GM21526 (cell line): Measurements from ENCODE around the gene DGCR8.
"Not testable (repeated sequence)": the region's sequence is repeated elsewhere in the genome, so short reads cannot be mapped to it uniquely, and the experiment has no call there.

ENCODE experiments used
- ATAC-seq: cut with Tn5 transposase; IDR thresholded peaks from one replicate; pipeline ENCODE4 v1.9.1; 2021; ENCODE audit warnings: moderate library complexity; ENCODE audit not compliant: unreplicated experiment, low FRiP score

DGCR8 gene

GRCh38 chr22:20065896-20066616 is 14.0 kb upstream of the DGCR8 start:
- no peak for ATAC-seq

GRCh38 chr22:20066617-20067383 is 13.2 kb upstream of the DGCR8 start:
- no peak for ATAC-seq

- not testable (repeated sequence) for ATAC-seq
Observed at GRCh38 chr22:20067384-20067682, 12.7 kb upstream of the DGCR8 start.

GRCh38 chr22:20068640-20069039 is 11.4 kb upstream of the DGCR8 start:
- no peak for ATAC-seq

GRCh38 chr22:20069331-20070042 is 10.6 kb upstream of the DGCR8 start:
- no peak for ATAC-seq

GRCh38 chr22:20071524-20071972 is 8.5 kb upstream of the DGCR8 start:
- no peak for ATAC-seq

- ATAC-seq: no peak
Observed at GRCh38 chr22:20076627-20077172, 3.3 kb upstream of the DGCR8 start.

- ATAC-seq: peak; percentile 59
Observed at GRCh38 chr22:20080445-20080775, 369 bp downstream of the DGCR8 start.

- ATAC-seq: no peak
Observed at GRCh38 chr22:20080776-20081654, 974 bp downstream of the DGCR8 start.

- no peak for ATAC-seq
Observed at GRCh38 chr22:20083157-20083890, 3.3 kb downstream of the DGCR8 start.

GRCh38 chr22:20083891-20084546 is 4.0 kb downstream of the DGCR8 start:
- no peak for ATAC-seq

- no peak for ATAC-seq
Observed at GRCh38 chr22:20084547-20085413, 4.7 kb downstream of the DGCR8 start.

- ATAC-seq: no peak
Observed at GRCh38 chr22:20085651-20086050, 5.6 kb downstream of the DGCR8 start.

GRCh38 chr22:20086101-20086599 is 6.1 kb downstream of the DGCR8 start:
- ATAC-seq: no peak

GRCh38 chr22:20086763-20087162 is 6.7 kb downstream of the DGCR8 start:
- ATAC-seq: no peak

GRCh38 chr22:20087319-20088262 is 7.5 kb downstream of the DGCR8 start:
- no peak for ATAC-seq

GRCh38 chr22:20088263-20088648 is 8.2 kb downstream of the DGCR8 start:
- ATAC-seq: no peak
